A549 (cell line): Measurements from ENCODE around the gene ANKRD23. TPM values are rescaled to one million over a fixed set of nuclear protein-coding genes. Genes with fewer than 3 reads are reported as not detected.

Experiments used
- ATAC-seq, 2 experiments: fragments of 200-7000 bp in 1 of 2; fragments of >200 bp in 1 of 2; cut with Nextera tagmentation in 1 of 2; cut with Tn5 transposase in 1 of 2; 3 replicates each; pipeline versions ENCODE4 v1.8.0 to v1.9.1; 2018 to 2020; ENCODE audit warnings: mild to moderate bottlenecking in 1 of 2, moderate library complexity in 1 of 2
- CTCF ChIA-PET: fragments of 300-600 bp; sonication (Branson Sonifier 250); formaldehyde crosslinking; extraction: SDS; loops from one replicate; lab custom pipeline; 2021; ENCODE audit warnings: antibody characterized with exemption, inconsistent platforms; lab: Yijun Ruan, JAX
- POLR2A ChIA-PET: fragments of 350-600 bp; formaldehyde crosslinking; extraction: SDS; loops from one replicate; lab custom pipeline; 2021; ENCODE audit warnings: antibody characterized with exemption, inconsistent platforms; lab: Yijun Ruan, JAX
- DNase-seq, 2 experiments: peaks; one replicate each; pipeline versions ENCODE4 v3.0.0 to v3.0.0-alpha.2; 2011 to 2016; ENCODE audit warnings: low read depth in 1 of 2, low spot score in 1 of 2
- FAIRE-seq: peaks from 2 replicates; lab custom pipeline; 2011; peaks lifted over from hg19 to GRCh38; lab: Jason Lieb, UNC
- H3K27ac ChIP-seq, 2 experiments: fragments of >200 bp; sonication (Bioruptor Twin); formaldehyde crosslinking; 3 replicates each; pipeline ENCODE4 v1.5.1; 2016 to 2017
- H3K4me1 ChIP-seq: fragments of >200 bp; sonication (Bioruptor Twin); formaldehyde crosslinking; 3 replicates; pipeline ENCODE4 v1.6.1; 2016
- H3K4me2 ChIP-seq: fragments of >200 bp; sonication (Bioruptor Twin); formaldehyde crosslinking; 3 replicates; pipeline ENCODE4 v1.6.1; 2016
- H3K4me3 ChIP-seq: fragments of >200 bp; sonication (Bioruptor Twin); formaldehyde crosslinking; 3 replicates; pipeline ENCODE4 v1.5.1; 2016
- H3K9me3 ChIP-seq: fragments of >200 bp; sonication (Bioruptor Twin); formaldehyde crosslinking; 3 replicates; pipeline ENCODE4 v1.6.1; 2016
- CBX2 ChIP-seq: fragments of 200-600 bp; sonication (generic); IDR thresholded peaks from 2 replicates; pipeline ENCODE4 v1.6.1; 2016; ENCODE audit warnings: low read depth, mild to moderate bottlenecking, borderline replicate concordance
- CEBPB ChIP-seq, 2 experiments: fragments of >200 bp in 1 of 2; sonication (Bioruptor Twin) in 1 of 2; formaldehyde crosslinking in 1 of 2; IDR thresholded peaks; 2 replicates each; pipeline ENCODE4 v1.6.1; 2012 to 2016
- CHD2 ChIP-seq: fragments of 150-350 bp; IDR thresholded peaks from 2 replicates; pipeline ENCODE4 v1.6.1; 2014; ENCODE audit warnings: low read length; ENCODE audit not compliant: partially characterized antibody
- CTCF ChIP-seq: fragments of >200 bp; sonication (Bioruptor Twin); formaldehyde crosslinking; IDR thresholded peaks from 3 replicates; pipeline ENCODE4 v1.5.1; 2016
- ESRRA ChIP-seq: fragments of 150-350 bp; IDR thresholded peaks from 2 replicates; pipeline ENCODE4 v1.6.1; 2014; ENCODE audit warnings: mild to moderate bottlenecking, low read length, borderline replicate concordance
- FOSL2 ChIP-seq, 2 experiments: fragments of 450-650 bp in 1 of 2; fragments of >200 bp in 1 of 2; sonication (Bioruptor Twin) in 1 of 2; formaldehyde crosslinking; IDR thresholded peaks; 2 replicates each; pipeline versions ENCODE4 v1.5.0 to v1.6.1; 2016 to 2020; ENCODE audit warnings: mild to moderate bottlenecking in 1 of 2, moderate library complexity in 1 of 2
- FOXS1 ChIP-seq: fragments of 250-450 bp; sonication (Bioruptor Pico); IDR thresholded peaks from 2 replicates; pipeline ENCODE4 v1.5.0; 2020; ENCODE audit warnings: mild to moderate bottlenecking, moderate library complexity
- HES2 ChIP-seq: fragments of >200 bp; sonication (Bioruptor Twin); formaldehyde crosslinking; IDR thresholded peaks from 2 replicates; pipeline ENCODE4 v1.6.1; 2016
- HOXA7 ChIP-seq: fragments of 250-450 bp; sonication (Bioruptor Pico); IDR thresholded peaks from 2 replicates; pipeline ENCODE4 v1.5.0; 2020; ENCODE audit warnings: mild to moderate bottlenecking, moderate library complexity
- JUN ChIP-seq, 2 experiments: fragments of >200 bp; sonication (Bioruptor Twin); formaldehyde crosslinking; IDR thresholded peaks; 2 replicates in 1 of 2; 3 replicates in 1 of 2; pipeline ENCODE4 v1.6.1; 2016 to 2017
- MYC ChIP-seq: IDR thresholded peaks from 2 replicates; pipeline ENCODE4 v1.6.1; 2012; ENCODE audit warnings: mild to moderate bottlenecking, inconsistent platforms, low read length, improper control_type of control experiment, borderline replicate concordance
- NPAS2 ChIP-seq: fragments of 250-450 bp; sonication (Bioruptor Pico); IDR thresholded peaks from 2 replicates; pipeline ENCODE4 v1.8.0; 2022; ENCODE audit warnings: mild to moderate bottlenecking, moderate library complexity, borderline replicate concordance
- RFX5 ChIP-seq: fragments of 450-650 bp; IDR thresholded peaks from 2 replicates; pipeline ENCODE4 v1.7.1; 2014; ENCODE audit warnings: antibody characterized with exemption, mild to moderate bottlenecking, moderate library complexity
- RNF2 ChIP-seq: fragments of 200-600 bp; sonication (generic); IDR thresholded peaks from 2 replicates; pipeline ENCODE4 v1.6.1; 2016; ENCODE audit warnings: low read depth, mild to moderate bottlenecking, antibody characterized with exemption, moderate library complexity, borderline replicate concordance
- SMC3 ChIP-seq: fragments of >200 bp; sonication (Bioruptor Twin); formaldehyde crosslinking; IDR thresholded peaks from 3 replicates; pipeline ENCODE4 v1.6.1; 2018; ENCODE audit warnings: inconsistent platforms
- ZFP36 ChIP-seq: fragments of 450-650 bp; IDR thresholded peaks from 2 replicates; pipeline ENCODE4 v1.6.1; 2014; ENCODE audit warnings: borderline replicate concordance; ENCODE audit not compliant: partially characterized antibody
- ZNF302 ChIP-seq: fragments of 250-450 bp; sonication (Bioruptor Pico); IDR thresholded peaks from 2 replicates; pipeline ENCODE4 v1.9.0; 2021; ENCODE audit warnings: inconsistent platforms, mild to moderate bottlenecking, moderate library complexity
- WGBS: methylation state at CpG from one replicate; pipeline ENCODE4 v1.1.6; 2017; ENCODE audit errors: missing lambda C conversion rate; 5-methylcytosine and 5-hydroxymethylcytosine counted together
- polyA plus RNA-seq, 4 experiments: library from polyadenylated mRNA; depleted of rRNA in 3 of 4; stranded (reverse); fragments of >200 nt; fragmentation: RNase III in 1 of 4; extraction: RNeasy Plus Mini Kit Qiagen cat#74134 plus additional on column Dnase treatment in 1 of 4; gene quantifications; 2 replicates in 3 of 4; 3 replicates in 1 of 4; pipeline ENCODE4 v1.2.3, GENCODE V29; 2011 to 2017
- TF ChIP-seq, protein P1 (sequence below): IDR thresholded peaks from 2 replicates; pipeline ENCODE4 v1.6.1; 2012

ANKRD23 gene
- polyA plus RNA-seq, 2 of the 4 experiments (the other 2 are of a cell fraction), result 1.9 to 2.4 TPM

DNA sequence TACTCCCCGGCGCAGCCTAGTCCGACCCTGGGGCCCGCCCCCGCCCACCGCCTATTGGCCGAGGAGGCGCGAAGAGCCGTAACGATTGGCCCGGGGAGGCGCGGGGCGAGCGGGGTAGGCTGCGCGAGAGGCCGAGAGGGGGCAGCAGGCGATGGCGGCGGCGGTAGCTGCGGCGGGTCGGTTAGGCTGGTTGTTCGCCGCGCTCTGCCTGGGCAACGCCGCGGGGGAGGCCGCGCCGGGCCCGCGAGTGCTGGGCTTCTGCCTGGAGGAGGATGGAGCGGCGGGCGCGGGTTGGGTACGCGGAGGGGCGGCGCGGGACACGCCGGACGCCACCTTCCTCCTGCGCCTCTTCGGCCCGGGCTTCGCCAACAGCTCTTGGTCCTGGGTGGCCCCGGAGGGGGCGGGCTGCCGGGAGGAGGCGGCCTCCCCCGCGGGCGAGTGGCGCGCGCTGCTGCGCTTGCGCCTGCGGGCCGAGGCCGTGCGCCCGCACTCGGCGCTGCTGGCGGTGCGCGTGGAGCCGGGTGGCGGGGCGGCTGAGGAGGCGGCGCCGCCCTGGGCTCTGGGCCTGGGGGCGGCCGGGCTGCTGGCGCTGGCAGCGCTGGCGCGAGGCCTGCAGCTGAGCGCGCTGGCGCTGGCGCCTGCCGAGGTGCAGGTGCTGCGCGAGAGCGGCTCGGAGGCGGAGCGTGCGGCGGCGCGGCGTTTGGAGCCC, 27.5 kb downstream of the ANKRD23 start, which contains the start of gene CNNM3 (continued):
- TF ChIP-seq FOXS1 (no peak; the same call in 1 of the 2 replicates), CEBPB (IDR thresholded peaks at IDR 0.05) (no peak), RFX5 (no peak), CTCF (peak; percentile 27)
- TF ChIP-seq, all 56 proteins: peak for 9

DNA sequence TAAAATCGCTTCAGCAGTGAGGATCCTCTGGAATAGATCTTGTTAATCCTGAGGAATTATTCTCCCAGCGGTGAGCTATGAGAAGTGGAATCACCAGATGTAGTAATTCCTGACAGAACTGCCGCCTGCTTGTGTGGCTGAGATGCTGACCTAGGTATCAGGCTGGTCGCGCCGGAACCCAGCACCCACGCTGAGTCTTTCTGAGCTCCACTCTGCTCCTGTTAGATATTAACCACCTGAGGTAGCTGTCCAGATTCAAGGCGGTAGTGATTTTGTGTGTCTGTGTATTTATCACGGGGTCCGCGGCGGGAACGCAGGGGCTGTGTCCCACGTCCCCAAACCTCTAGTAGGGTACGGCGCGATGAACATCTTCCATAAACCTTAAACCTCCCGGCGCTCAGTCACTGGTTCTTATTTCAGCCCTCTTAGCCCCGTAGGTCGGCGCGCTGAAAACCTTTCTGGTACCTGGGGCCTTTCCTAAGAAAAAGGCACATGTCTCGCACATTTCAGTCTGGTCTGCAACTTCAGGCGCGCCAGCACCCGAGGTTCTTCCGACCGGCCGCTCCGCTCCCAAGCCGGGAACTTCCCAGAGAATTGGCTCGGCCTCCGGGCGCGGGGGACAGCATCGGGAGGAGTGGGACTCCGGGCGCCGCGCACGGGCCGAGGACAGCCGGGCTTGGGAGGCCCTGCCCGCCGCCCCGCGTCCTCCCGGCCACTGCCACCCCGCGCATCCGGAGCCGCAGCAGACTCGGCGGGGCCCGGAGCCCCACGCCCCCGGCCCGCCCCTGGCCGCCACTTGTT, 28.3 kb downstream of the ANKRD23 start:
- DNase-seq (peak; percentile 38 to 62), ATAC-seq (peak; percentile 35 to 55; a peak in 5 of 6 replicates), FAIRE-seq (no peak)
- H3K9me3 ChIP-seq, result no peaks in the 10 kb centered on the region
- peak overlapping the region; percentile 92 for H3K4me3 ChIP-seq
- peak overlapping the region; percentile 91 to 94 for H3K27ac ChIP-seq
- POLR2A ChIA-PET, result interaction anchor here (0.6 to 2.2 kb wide), 8 partner anchors 15 to 297 kb away, joined by 3 to 9 read pairs (median 4); partner anchors contain the start of genes ANKRD39 and CNNM4
- CTCF ChIA-PET, result interaction anchor here (1.0 to 3.3 kb wide), 11 partner anchors 10 to 265 kb away, joined by 3 to 24 read pairs (median 4); partner anchors contain the start of gene CNNM4
- 6% methylated on average over 27 of the region's 60 CpGs for WGBS
- no peak for TF ChIP-seq NPAS2 (CRISPR knock-in tag)
- no peak for TF ChIP-seq ESRRA
- no peak for TF ChIP-seq HOXA7 (CRISPR knock-in tag)
- no peak for TF ChIP-seq HES2
- TF ChIP-seq FOSL2 (IDR thresholded peaks at IDR 0.05), result no peak
- no peak for TF ChIP-seq FOSL2 (CRISPR knock-in tag; IDR thresholded peaks at IDR 0.05)
- no peak; the same call in 2 of the 3 replicates for TF ChIP-seq SMC3
- TF ChIP-seq MYC, result 0 out of 2 replicates have a peak, but pooled peaks have one; percentile 60
- 0 out of 2 replicates have a peak, but pooled peaks have one; percentile 67 for TF ChIP-seq RNF2
- no peak for TF ChIP-seq CHD2
- TF ChIP-seq, protein P1, sequence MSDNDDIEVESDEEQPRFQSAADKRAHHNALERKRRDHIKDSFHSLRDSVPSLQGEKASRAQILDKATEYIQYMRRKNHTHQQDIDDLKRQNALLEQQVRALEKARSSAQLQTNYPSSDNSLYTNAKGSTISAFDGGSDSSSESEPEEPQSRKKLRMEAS, result peak; percentile 38
- H3K4me1 ChIP-seq, result peaks cover 30% of the 10 kb centered on the region
- peak overlapping the region; percentile 99 for H3K4me2 ChIP-seq

GRCh38 chr2:96813656-96814055, 30.2 kb downstream of the ANKRD23 start:
- WGBS, result 81% methylated on average over 4 of the region's 4 CpGs
- ChIA-PET POLR2A (no interaction called here), CTCF (interaction anchor here (1.0 to 2.7 kb wide), 4 partner anchors 11 to 298 kb away, joined by 3 to 10 read pairs (median 7); no protein-coding TSS in a partner anchor)
- Histone ChIP-seq H3K9me3 (no peaks in the 10 kb centered on the region), H3K27ac (no peak overlapping the region), H3K4me2 (no peak overlapping the region), H3K4me1 (peaks cover 19% of the 10 kb centered on the region), H3K4me3 (no peak overlapping the region)
- TF ChIP-seq ZNF302 (no peak), HES2 (no peak), JUN (IDR thresholded peaks at IDR 0.05) (no peak), MYC (no peak), ZFP36 (no peak), CBX2 (no peak)
- ATAC-seq, result no peak
- FAIRE-seq, result no peak
- DNase-seq, result no peak
